Endothelial cell of umbilical vein (primary cell): Measurements from ENCODE around the gene TDRD9. TPM values are rescaled to one million over a fixed set of nuclear protein-coding genes. Genes with fewer than 3 reads are reported as not detected.

Experiments used
- BruUV-seq: library from RNA; stranded (reverse); fragments of 400-500 nt; replicated peaks from 2 replicates; lab custom pipeline; 2021; lab: Mats Ljungman, UMichigan
- CTCF ChIA-PET: fragments of 300-600, 350-600 bp; sonication (Branson Sonifier 250); formaldehyde crosslinking; loops from one replicate; lab custom pipeline; 2021; ENCODE audit warnings: antibody characterized with exemption, inconsistent platforms; lab: Charles Lee
- POLR2A ChIA-PET: fragments of 300-600, 350-600 bp; sonication (Branson Sonifier 250); formaldehyde crosslinking; loops from one replicate; lab custom pipeline; 2021; ENCODE audit warnings: antibody characterized with exemption, inconsistent platforms; lab: Charles Lee
- DNase-seq: peaks from one replicate; pipeline ENCODE4 v3.0.0-alpha.2; 2011; ENCODE audit warnings: low read depth, low spot score
- FAIRE-seq: peaks from 2 replicates; lab custom pipeline; 2011; peaks lifted over from hg19 to GRCh38; lab: Jason Lieb, UNC
- H2AFZ ChIP-seq: 2 replicates; pipeline ENCODE4 v1.6.0; 2012; ENCODE audit warnings: low read depth, low read length, control low read depth, inconsistent platforms
- H3K27ac ChIP-seq: 2 replicates; pipeline ENCODE4 v1.5.1; 2011; ENCODE audit warnings: low read depth, mild to moderate bottlenecking, control low read depth, low read length, moderate library complexity; ENCODE audit not compliant: insufficient read depth
- H3K27me3 ChIP-seq, 2 experiments: 2 replicates each; pipeline versions ENCODE4 v1.6.0 to v1.6.1; 2011; ENCODE audit warnings: low read length in 2 of 2, mixed read lengths in 1 of 2; ENCODE audit not compliant: control insufficient read depth in 2 of 2, insufficient read depth in 2 of 2
- H3K36me3 ChIP-seq, 2 experiments: 2 replicates in 1 of 2; 3 replicates in 1 of 2; pipeline ENCODE4 v1.5.1; 2011; ENCODE audit warnings: low read length in 2 of 2, mild to moderate bottlenecking in 1 of 2, moderate library complexity in 1 of 2; ENCODE audit not compliant: control insufficient read depth in 2 of 2, insufficient read depth in 2 of 2; ENCODE audit errors: extremely low read depth in 1 of 2
- H3K4me1 ChIP-seq: 3 replicates; pipeline ENCODE4 v1.5.1; 2011; ENCODE audit warnings: mild to moderate bottlenecking, low read length; ENCODE audit not compliant: control insufficient read depth, insufficient read depth; ENCODE audit errors: extremely low read depth
- H3K4me2 ChIP-seq: 2 replicates; pipeline ENCODE4 v1.6.1; 2011; ENCODE audit warnings: low read length, control low read depth, mixed read lengths; ENCODE audit not compliant: insufficient read depth
- H3K4me3 ChIP-seq, 3 experiments: fragments of 200-600 bp in 1 of 3; sonication (generic), shearing (Covaris generic) in 1 of 3; replicated peaks in 1 of 3; 2 replicates each; pipeline ENCODE4 v1.5.1; 2011 to 2016; ENCODE audit warnings: control low read depth in 3 of 3, low read length in 3 of 3, mild to moderate bottlenecking in 2 of 3, inconsistent platforms in 1 of 3, low read depth in 1 of 3, moderate library complexity in 1 of 3; ENCODE audit not compliant: insufficient read depth in 1 of 3
- H3K79me2 ChIP-seq: 2 replicates; pipeline ENCODE4 v1.6.0; 2012; ENCODE audit warnings: low read length, inconsistent platforms; ENCODE audit not compliant: control insufficient read depth, insufficient read depth
- H3K9ac ChIP-seq: replicated peaks from 2 replicates; pipeline ENCODE3; 2011; ENCODE audit warnings: low read length, control low read depth; ENCODE audit not compliant: insufficient read depth; ENCODE audit errors: extremely low read depth
- H3K9me1 ChIP-seq: replicated peaks from 3 replicates; pipeline ENCODE4 v1.6.0; 2011; ENCODE audit warnings: mild to moderate bottlenecking, low read length; ENCODE audit not compliant: control insufficient read depth, insufficient read depth; ENCODE audit errors: extremely low read depth
- H3K9me3 ChIP-seq: replicated peaks from 2 replicates; pipeline ENCODE4 v1.5.1; 2012; ENCODE audit warnings: low read length, inconsistent platforms; ENCODE audit not compliant: control insufficient read depth, insufficient read depth
- H4K20me1 ChIP-seq: replicated peaks from 2 replicates; pipeline ENCODE3; 2011; ENCODE audit warnings: mild to moderate bottlenecking, low read length; ENCODE audit not compliant: control insufficient read depth, insufficient read depth; ENCODE audit errors: extremely low read depth
- CTCF ChIP-seq, 2 donors: IDR thresholded peaks; 1 replicate in 1 of 2; 2 replicates in 1 of 2; pipeline ENCODE4 v1.5.1; 2011; ENCODE audit warnings: low read length in 2 of 2, mild to moderate bottlenecking in 2 of 2, moderate library complexity in 2 of 2, control low read depth in 1 of 2, inconsistent platforms in 1 of 2, low read depth in 1 of 2; ENCODE audit not compliant: insufficient read depth in 1 of 2; ENCODE audit errors: extremely low read depth in 1 of 2
- JUN ChIP-seq: IDR thresholded peaks from 2 replicates; pipeline ENCODE4 v1.6.1; 2011; ENCODE audit warnings: borderline replicate concordance, low read depth; ENCODE audit not compliant: insufficient read length, insufficient read depth
- MAX ChIP-seq: IDR thresholded peaks from 2 replicates; pipeline ENCODE4 v1.6.1; 2011; ENCODE audit not compliant: insufficient read depth, insufficient read length
- POLR2A ChIP-seq: IDR thresholded peaks from 2 replicates; pipeline ENCODE4 v1.6.1; 2012; ENCODE audit warnings: low read depth, mild to moderate bottlenecking, control low read depth, low read length
- POLR2AphosphoS5 ChIP-seq: IDR thresholded peaks from 2 replicates; pipeline ENCODE4 v1.6.1; 2012; ENCODE audit warnings: low read depth, mild to moderate bottlenecking, control low read depth, low read length, moderate library complexity; ENCODE audit not compliant: insufficient read depth
- dilution Hi-C: fragments of 300-500 bp; cut with MboI; formaldehyde crosslinking; loops from one replicate; pipeline ENCODE4 v1.15.0; 2019; ENCODE audit warnings: low sequenced_read_pairs; ENCODE audit not compliant: extremely low pct_ligation_motif_present
- intact Hi-C: fragments of 100-400 bp; cut with micrococcal nuclease; formaldehyde crosslinking; loops from one replicate; pipeline ENCODE4 v1.10.0; 2022
- polyA plus RNA-seq, 4 experiments: library from polyadenylated mRNA; depleted of rRNA in 3 of 4; stranded (reverse) in 3 of 4; unstranded in 1 of 4; fragments of >200 nt; gene quantifications; 2 replicates each; pipeline versions ENCODE4 v1.2.1 to v1.2.3, GENCODE V29; 2011 to 2012; ENCODE audit warnings: missing spikeins in 1 of 4
- total RNA-seq: library from RNA; stranded (reverse); gene quantifications from 2 replicates; pipeline ENCODE4 v1.2.3, GENCODE V29; 2021

The TDRD9 gene
- total and polyA plus RNA-seq, 2 donors (not counting 3 experiments of a cell fraction or from before 2014, with no cell fraction given): 0.52 to 1.4 TPM

- Histone ChIP-seq H2AFZ (peak overlapping the region; percentile 73), H4K20me1 (no peaks in the 10 kb centered on the region), H3K4me3 (no peak overlapping the region), H3K79me2 (no peaks in the 10 kb centered on the region), H3K9me1 (no peaks in the 10 kb centered on the region), H3K27me3 (no peaks in the 10 kb centered on the region), H3K4me2 (peak overlapping the region; percentile 2), H3K9ac (peak overlapping the region; percentile 0), H3K9me3 (no peaks in the 10 kb centered on the region), H3K4me1 (peaks cover 26% of the 10 kb centered on the region), H3K27ac (no peak overlapping the region), H3K36me3 (no peaks in the 10 kb centered on the region)
- FAIRE-seq (peak; percentile 63), DNase-seq (peak; percentile 24)
- TF ChIP-seq POLR2AphosphoS5: peak; percentile 51
- peak; percentile 34 for TF ChIP-seq POLR2A
- no peak for TF ChIP-seq CTCF (IDR thresholded peaks at IDR 0.05; ENCODE audit: extremely low read depth in 1 of 2, insufficient read depth in 1 of 2, low read depth in 1 of 2, low read length in 2 of 2)
- no peak for TF ChIP-seq JUN
- TF ChIP-seq MAX: no peak
- no TSS peak for BruUV-seq
- POLR2A ChIA-PET: interaction anchor here (0.6 kb wide), 1 partner anchor 29 kb away, joined by 6 read pairs; no protein-coding TSS in a partner anchor
- dilution Hi-C loops (no loop called here), intact Hi-C loops (loop anchor here (2.0 kb wide), 2 partner anchors 27 to 35 kb away; partner anchors contain the start of gene PPP1R13B)
- CTCF ChIA-PET: interaction anchor here (1.4 to 10.4 kb wide), 5 partner anchors 19 to 73 kb away, joined by 3 to 81 read pairs (median 11); no protein-coding TSS in a partner anchor
Measured at GRCh38 chr14:103881268-103882201, 46.7 kb upstream of the TDRD9 start.
